Measurements from ENCODE around the gene NSD2.

DNA sequence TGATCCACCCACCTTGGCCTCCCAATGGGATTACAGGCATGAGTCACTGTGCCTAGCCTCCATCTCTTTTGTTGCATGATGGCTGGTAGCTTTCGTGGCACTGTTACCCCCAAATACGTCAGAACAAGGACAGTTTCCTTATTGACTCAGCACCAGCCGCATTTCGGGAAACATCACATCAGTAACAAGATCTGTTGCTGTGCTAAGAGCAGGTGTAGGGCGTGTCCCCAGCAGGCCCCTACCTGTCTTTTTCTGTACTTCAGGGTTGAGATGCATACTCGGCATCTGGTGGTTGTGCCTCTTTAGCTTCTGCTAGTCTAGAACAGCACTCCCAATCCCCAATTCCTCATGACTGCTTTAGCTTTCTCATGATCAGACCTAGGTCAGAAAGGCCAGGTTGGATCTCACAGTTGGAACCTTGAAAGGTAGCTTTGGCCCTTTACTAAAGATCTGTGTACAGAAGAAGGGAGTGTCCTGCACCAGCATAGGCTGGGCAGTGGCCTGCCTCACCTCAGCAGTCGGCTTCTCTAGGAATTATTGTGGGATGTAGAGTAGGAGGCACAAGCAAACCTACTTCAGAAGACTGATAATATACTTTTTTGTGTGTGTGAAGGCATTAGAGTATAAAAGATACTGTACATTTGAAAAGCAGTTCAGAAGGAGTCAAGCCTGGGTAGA lies 36.8 kb downstream of the NSD2 start:
- TF ChIP-seq, protein P1, sequence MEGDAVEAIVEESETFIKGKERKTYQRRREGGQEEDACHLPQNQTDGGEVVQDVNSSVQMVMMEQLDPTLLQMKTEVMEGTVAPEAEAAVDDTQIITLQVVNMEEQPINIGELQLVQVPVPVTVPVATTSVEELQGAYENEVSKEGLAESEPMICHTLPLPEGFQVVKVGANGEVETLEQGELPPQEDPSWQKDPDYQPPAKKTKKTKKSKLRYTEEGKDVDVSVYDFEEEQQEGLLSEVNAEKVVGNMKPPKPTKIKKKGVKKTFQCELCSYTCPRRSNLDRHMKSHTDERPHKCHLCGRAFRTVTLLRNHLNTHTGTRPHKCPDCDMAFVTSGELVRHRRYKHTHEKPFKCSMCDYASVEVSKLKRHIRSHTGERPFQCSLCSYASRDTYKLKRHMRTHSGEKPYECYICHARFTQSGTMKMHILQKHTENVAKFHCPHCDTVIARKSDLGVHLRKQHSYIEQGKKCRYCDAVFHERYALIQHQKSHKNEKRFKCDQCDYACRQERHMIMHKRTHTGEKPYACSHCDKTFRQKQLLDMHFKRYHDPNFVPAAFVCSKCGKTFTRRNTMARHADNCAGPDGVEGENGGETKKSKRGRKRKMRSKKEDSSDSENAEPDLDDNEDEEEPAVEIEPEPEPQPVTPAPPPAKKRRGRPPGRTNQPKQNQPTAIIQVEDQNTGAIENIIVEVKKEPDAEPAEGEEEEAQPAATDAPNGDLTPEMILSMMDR (IDR thresholded peaks at IDR 0.05; ENCODE audit: poor library complexity, severe bottlenecking) = no peak
- TF ChIP-seq RAD21 (conservative IDR thresholded peaks at IDR 0.05) = no peak
- TF ChIP-seq MXI1 (conservative IDR thresholded peaks at IDR 0.05; ENCODE audit: poor library complexity, severe bottlenecking) = no peak
- no peak for TF ChIP-seq EZH2 (IDR thresholded peaks at IDR 0.05; ENCODE audit: borderline replicate concordance, insufficient read depth, low read length, poor library complexity, severe bottlenecking)
- TF ChIP-seq EP300 (conservative IDR thresholded peaks at IDR 0.05; ENCODE audit: poor library complexity, severe bottlenecking) = no peak
- no peak for TF ChIP-seq POLR2AphosphoS5 (IDR thresholded peaks at IDR 0.05)
- TF ChIP-seq, protein P2, sequence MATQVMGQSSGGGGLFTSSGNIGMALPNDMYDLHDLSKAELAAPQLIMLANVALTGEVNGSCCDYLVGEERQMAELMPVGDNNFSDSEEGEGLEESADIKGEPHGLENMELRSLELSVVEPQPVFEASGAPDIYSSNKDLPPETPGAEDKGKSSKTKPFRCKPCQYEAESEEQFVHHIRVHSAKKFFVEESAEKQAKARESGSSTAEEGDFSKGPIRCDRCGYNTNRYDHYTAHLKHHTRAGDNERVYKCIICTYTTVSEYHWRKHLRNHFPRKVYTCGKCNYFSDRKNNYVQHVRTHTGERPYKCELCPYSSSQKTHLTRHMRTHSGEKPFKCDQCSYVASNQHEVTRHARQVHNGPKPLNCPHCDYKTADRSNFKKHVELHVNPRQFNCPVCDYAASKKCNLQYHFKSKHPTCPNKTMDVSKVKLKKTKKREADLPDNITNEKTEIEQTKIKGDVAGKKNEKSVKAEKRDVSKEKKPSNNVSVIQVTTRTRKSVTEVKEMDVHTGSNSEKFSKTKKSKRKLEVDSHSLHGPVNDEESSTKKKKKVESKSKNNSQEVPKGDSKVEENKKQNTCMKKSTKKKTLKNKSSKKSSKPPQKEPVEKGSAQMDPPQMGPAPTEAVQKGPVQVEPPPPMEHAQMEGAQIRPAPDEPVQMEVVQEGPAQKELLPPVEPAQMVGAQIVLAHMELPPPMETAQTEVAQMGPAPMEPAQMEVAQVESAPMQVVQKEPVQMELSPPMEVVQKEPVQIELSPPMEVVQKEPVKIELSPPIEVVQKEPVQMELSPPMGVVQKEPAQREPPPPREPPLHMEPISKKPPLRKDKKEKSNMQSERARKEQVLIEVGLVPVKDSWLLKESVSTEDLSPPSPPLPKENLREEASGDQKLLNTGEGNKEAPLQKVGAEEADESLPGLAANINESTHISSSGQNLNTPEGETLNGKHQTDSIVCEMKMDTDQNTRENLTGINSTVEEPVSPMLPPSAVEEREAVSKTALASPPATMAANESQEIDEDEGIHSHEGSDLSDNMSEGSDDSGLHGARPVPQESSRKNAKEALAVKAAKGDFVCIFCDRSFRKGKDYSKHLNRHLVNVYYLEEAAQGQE (IDR thresholded peaks at IDR 0.05; ENCODE audit: borderline replicate concordance) = no peak
- TF ChIP-seq TAF1 (IDR thresholded peaks at IDR 0.05; ENCODE audit: low read depth) = no peak
